HCEC 1CT (cell line): ENCODE data around the gene NBR1.
"Not testable (repeated sequence)": the region's sequence is repeated elsewhere in the genome, so short reads cannot be mapped to it uniquely, and the experiment has no call there.

ENCODE experiments used
- DNase-seq: peaks from one replicate; pipeline ENCODE4 v3.0.0-alpha.2; 2017

NBR1 gene

DNA sequence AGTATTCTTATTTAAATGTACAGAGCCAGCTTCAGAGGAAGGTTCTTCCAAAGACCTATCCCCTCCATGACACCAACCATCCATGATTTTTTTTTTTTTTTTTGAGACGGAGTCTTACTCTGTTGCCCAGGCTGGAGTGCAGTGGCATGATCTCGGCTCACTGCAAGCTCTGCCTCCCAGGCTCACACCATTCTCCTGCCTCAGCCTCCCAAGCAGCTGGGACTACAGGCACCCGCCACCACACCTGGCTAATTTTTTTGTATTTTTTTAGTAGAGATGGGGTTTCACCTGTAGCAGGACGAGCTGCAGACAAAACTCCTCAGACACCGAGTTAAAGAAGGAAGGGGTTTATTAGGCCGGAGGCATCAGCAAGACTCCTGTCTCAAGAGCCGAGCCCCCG is 11.1 kb upstream of the NBR1 start:
- not testable (repeated sequence) for DNase-seq

GRCh38 chr17:43165971-43166370 is 5.0 kb upstream of the NBR1 start:
- DNase-seq = not testable (repeated sequence)

DNA sequence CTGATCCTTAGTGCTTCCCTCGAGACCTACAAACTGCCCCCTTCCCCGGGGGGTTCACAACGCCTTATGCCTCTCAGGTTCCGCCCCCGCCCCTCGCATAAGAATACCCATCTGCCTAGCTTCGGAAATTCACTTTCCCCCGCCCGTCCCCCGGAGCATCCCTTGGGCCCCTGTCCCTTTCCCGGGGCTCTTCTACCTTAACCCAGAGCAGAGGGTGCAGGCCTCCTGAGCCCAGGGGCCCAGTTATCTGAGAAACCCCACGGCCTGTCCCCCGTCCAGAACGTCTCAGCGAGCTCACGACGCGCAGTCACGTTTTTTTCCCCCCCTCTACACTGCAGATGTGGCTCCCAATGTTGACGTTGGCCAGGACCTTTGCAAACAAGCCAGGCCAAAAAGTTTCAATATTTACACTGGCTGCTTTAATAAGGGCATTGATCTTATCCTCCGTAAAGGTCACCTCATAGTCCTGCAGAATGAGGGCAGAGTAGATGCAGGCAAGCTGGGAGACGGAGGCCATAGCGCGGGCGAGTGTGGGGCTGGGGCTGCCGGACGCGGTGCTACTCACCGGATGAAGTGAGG is 1.4 kb upstream of the NBR1 start:
- DNase-seq = peak; percentile 31

- peak; percentile 96 for DNase-seq
These were observed 761 bp upstream of the NBR1 start for GRCh38 chr17:43170140-43170765.

DNA sequence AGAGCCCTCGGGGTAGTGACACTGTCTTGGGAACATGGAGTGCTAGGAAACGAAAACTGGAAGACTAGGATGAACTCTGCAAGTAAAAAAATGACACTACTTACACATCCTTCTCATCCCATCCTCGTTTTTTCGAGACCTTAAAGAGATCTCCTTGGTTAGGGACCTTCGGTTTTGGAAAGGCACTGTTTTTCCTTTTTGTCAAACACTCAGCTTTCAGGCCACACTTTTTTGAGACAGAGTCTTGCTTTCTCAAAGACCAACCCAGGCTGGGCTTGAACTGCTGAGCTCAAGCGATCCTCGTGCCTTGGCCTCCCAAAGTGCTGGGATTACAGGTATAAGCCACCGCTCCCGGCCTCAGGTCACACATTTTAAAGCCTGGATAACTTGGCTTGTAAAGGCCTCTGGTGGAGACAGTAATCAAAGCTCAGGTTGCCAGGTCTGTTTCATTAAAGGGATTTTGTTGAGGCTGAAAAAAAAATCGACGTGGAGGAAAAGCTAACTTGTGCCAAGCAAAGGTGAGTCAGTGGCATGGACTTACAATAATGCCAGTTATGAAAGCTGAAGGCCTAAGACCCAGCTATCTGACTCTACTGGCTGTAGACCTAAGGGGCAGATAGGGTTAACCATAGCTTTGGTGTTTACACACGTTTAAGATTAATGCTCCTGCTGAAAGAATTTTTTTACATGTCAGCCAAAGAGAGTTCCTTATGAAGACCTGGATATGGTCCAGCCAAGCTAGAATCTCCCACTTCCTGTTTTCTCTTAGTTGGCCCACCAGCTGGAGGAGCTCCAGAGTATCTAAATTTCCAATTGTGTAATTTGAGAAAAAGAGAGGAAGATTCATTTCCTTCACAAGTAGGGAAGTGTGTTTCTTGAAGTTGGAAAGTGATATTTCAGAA is 823 bp downstream of the NBR1 start:
- peak; percentile 92 for DNase-seq

GRCh38 chr17:43175213-43176118 is 4.5 kb downstream of the NBR1 start:
- DNase-seq = peak; percentile 25

GRCh38 chr17:43176119-43176570 is 5.1 kb downstream of the NBR1 start:
- DNase-seq = no peak

DNA sequence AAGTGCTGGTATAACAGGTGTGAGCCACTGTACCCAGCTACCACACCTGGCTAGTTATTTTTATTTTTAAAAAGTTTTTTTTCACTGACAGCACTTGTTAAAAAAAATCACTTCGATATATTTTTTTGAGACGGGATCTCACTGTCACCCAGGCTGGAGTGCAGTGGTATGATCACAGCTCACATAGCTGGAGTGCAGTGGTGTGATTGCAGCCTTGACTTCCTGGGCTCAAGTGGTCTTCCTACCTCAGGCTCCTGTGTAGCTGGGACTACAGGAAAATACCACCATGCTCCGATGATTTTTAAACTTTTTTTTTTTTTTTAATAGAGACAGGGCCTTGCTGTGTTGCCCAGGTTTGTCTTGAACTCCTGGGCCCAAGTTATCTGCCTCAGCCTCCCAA is 12.9 kb downstream of the NBR1 start:
- DNase-seq = no peak

DNA sequence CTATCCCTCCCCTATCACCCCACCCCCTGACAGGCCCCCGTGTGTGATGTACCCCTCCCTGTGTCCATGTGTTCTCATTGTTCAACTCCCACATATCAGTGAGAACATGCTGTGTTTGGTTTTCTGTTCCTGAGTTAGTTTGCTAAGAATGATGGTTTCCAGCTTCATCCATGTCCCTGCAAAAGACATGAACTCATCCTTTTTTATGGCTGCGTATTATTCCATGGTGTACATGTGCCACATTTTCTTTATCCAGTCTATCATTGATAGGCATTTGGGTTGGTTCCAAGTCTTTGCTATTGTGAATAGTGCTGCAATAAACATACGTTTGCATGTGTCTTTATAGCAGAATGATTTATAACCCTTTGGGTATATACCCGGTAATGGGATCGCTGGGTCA is 15.6 kb downstream of the NBR1 start:
- not testable (repeated sequence) for DNase-seq

GRCh38 chr17:43193251-43193650 is 22.2 kb downstream of the NBR1 start:
- no peak for DNase-seq

DNA sequence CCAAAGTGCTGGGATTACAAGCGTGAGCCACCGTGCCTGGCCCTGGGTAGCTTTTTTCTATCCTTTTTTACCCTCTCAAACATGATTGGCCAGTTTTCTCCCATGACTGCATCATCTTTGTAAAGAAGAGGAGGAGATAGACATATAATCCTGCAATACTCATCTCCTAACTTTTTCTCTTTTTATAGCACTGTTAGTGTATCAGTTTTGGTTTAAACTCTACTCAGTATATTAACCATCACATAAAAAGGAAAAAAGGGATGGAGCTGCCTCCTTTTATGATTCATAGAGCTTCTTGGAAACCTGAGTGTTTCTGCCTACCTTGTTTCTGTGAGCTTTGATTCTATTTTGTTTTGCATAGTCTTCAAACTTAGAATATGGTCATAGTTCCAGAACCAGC is 28.6 kb downstream of the NBR1 start:
- DNase-seq = no peak

DNA sequence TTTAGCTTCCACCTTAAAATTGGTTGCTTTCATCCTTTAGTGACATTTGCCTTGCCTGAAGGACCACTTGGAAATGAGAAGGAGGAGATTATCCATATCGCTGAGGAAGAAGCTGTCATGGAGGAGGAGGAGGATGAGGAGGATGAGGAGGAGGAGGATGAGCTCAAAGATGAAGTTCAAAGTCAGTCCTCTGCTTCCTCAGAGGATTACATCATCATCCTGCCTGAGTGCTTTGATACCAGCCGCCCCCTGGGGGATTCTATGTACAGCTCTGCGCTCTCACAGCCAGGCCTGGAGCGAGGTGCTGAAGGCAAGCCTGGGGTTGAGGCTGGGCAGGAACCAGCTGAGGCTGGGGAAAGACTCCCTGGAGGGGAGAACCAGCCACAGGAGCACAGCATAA is 29.1 kb downstream of the NBR1 start:
- no peak for DNase-seq

GRCh38 chr17:43203013-43203412 is 32.0 kb downstream of the NBR1 start:
- not testable (repeated sequence) for DNase-seq

DNA sequence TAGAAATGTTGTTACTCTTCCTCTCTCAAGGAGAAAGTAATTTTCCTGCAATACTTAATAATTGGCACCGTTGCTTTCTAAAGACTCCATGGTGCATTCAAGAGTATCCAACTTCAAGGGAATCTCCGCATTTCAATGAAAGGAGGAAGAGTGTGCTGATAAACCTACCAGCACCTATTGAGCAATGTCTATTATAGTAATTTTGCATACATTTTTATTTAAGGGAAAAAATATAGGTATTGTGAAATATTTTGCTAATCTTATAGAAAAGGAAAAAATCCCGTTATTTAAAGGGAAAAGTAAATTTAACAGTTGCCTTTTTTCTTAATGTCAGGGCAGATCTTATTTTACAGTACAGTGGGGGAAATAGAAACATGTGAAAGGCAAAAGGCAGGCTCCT is 39.6 kb downstream of the NBR1 start:
- no peak for DNase-seq

DNA sequence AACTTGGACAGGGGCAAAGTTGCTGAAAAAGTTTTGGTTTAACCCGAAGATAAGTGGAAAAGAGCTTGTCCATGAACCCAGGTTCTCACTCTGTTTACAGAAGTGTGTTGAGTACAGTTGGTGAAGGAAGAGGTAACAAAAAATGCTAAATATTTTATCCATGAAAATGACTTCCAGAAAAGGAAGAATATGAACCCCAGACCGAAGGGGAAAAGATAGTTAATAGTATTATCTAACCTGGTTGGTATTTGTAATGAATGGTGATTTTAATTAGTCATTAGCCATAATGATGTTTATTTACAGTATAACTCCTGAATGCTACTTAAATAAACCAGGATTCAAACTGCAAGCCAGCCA is 40.1 kb downstream of the NBR1 start:
- no peak for DNase-seq

- peak; percentile 82 for DNase-seq
These were observed 40.7 kb downstream of the NBR1 start, which contains the start of gene TMEM106A for GRCh38 chr17:43211480-43212402. Gene TMEM106A, plus strand, starts transcription at chr17:43211875. Its CDS starts 1,167 bp downstream, at chr17:43213042.

- DNase-seq = no peak
These were observed 41.9 kb downstream of the NBR1 start for GRCh38 chr17:43212641-43213490.

GRCh38 chr17:43213545-43213944 is 42.5 kb downstream of the NBR1 start:
- DNase-seq = no peak

GRCh38 chr17:43215341-43215740 is 44.3 kb downstream of the NBR1 start:
- no peak for DNase-seq

DNA sequence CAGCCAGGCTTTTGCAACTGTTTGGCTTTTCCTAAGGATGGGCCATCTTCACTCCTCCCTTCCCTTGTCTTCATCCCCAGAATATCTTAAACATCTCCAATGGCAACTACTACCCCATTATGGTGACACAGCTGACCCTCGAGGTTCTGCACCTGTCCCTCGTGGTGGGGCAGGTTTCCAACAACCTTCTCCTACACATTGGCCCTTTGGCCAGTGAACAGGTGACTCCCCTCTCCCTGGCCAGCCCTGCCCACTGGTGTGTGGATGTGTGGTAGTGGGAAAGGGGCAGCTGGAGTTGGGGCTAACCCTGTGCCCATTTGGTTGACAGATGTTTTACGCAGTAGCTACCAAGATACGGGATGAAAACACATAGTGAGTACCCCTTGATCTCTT is 45.4 kb downstream of the NBR1 start:
- no peak for DNase-seq
